K562 (cell line): ENCODE results near the gene TIMM23. TPM values are rescaled to one million over a fixed set of nuclear protein-coding genes. Genes with fewer than 3 reads are reported as not detected.
A peak's percentile ranks its signal among the peaks of the same experiment; 100 is the strongest.

Experiments used
- CCNT2 ChIP-seq: IDR thresholded peaks from 2 replicates; pipeline ENCODE4 v1.6.1; 2011; ENCODE audit warnings: borderline replicate concordance, low read depth, mild to moderate bottlenecking, moderate library complexity, mixed read lengths, low read length; ENCODE audit not compliant: insufficient read length; ENCODE audit errors: extremely low read depth
- E2F8 ChIP-seq: fragments of 450-650 bp; IDR thresholded peaks from 2 replicates; pipeline ENCODE4 v1.7.1; 2018; ENCODE audit warnings: mild to moderate bottlenecking, low read depth; ENCODE audit not compliant: partially characterized antibody
- MXI1 ChIP-seq: IDR thresholded peaks from 2 replicates; pipeline ENCODE4 v1.6.1; 2011; ENCODE audit warnings: low read depth, mild to moderate bottlenecking, improper control_type of control experiment, low read length
- POLR2B ChIP-seq: fragments of 450-650 bp; IDR thresholded peaks from 2 replicates; pipeline ENCODE4 v1.6.1; 2018; ENCODE audit warnings: low read depth; ENCODE audit not compliant: partially characterized antibody
- POU5F1 ChIP-seq: fragments of 150-350 bp; IDR thresholded peaks from 2 replicates; pipeline ENCODE4 v1.6.1; 2014; ENCODE audit warnings: borderline replicate concordance, low read length, low read depth, mild to moderate bottlenecking; ENCODE audit not compliant: partially characterized antibody
- PTTG1 ChIP-seq: fragments of 450-650 bp; IDR thresholded peaks from 2 replicates; pipeline ENCODE4 v1.6.1; 2016; ENCODE audit warnings: low read depth, mild to moderate bottlenecking, missing genetic modification characterization, missing compliant biosample characterization
- SIX5 ChIP-seq, 2 experiments: IDR thresholded peaks; 2 replicates each; pipeline ENCODE4 v1.6.1; 2011; ENCODE audit warnings: low read length in 2 of 2, borderline replicate concordance in 1 of 2, low read depth in 1 of 2, mild to moderate bottlenecking in 1 of 2, moderate library complexity in 1 of 2; ENCODE audit not compliant: insufficient read depth in 1 of 2
- SP1 ChIP-seq: sonication (generic); formaldehyde crosslinking; IDR thresholded peaks from 2 replicates; pipeline ENCODE4 v1.8.1; 2022; ENCODE audit warnings: mild to moderate bottlenecking, missing genetic modification reagents
- TRIM24 ChIP-seq, 2 experiments: fragments of 450-650 bp; IDR thresholded peaks; 2 replicates each; pipeline ENCODE4 v1.6.1; 2016
- TSC22D4 ChIP-seq: fragments of 450-650 bp; IDR thresholded peaks from 2 replicates; pipeline ENCODE4 v1.6.1; 2016; ENCODE audit warnings: missing genetic modification characterization, missing biosample characterization, control low read depth
- ZBTB2 ChIP-seq: fragments of 450-650 bp; IDR thresholded peaks from 2 replicates; pipeline ENCODE4 v1.6.1; 2016; ENCODE audit warnings: antibody characterized with exemption
- ZNF274 ChIP-seq: IDR thresholded peaks from 2 replicates; pipeline ENCODE4 v1.6.1; 2011; ENCODE audit warnings: low read depth, mild to moderate bottlenecking, low read length, moderate library complexity, borderline replicate concordance
- ZNF398 ChIP-seq: fragments of 250-450 bp; sonication (Bioruptor Pico); IDR thresholded peaks from 2 replicates; pipeline ENCODE4 v1.8.0; 2021; ENCODE audit warnings: moderate library complexity, mild to moderate bottlenecking, inconsistent platforms
- polyA plus RNA-seq, 8 experiments: library from polyadenylated mRNA; depleted of rRNA in 4 of 8; stranded (reverse) in 5 of 8; unstranded in 3 of 8; fragments of >200 nt; fragmentation: Nextera tagmentation in 2 of 8; fragmentation: Illumina TruSeq in 1 of 8; extraction: Ambion mirVana in 2 of 8; extraction: Trizol in 1 of 8; gene quantifications; 2 replicates each; pipeline versions ENCODE4 v1.2.1 to v1.2.3, GENCODE V29; 2011 to 2014; ENCODE audit warnings: inconsistent platforms in 1 of 8, missing spikeins in 1 of 8
- total RNA-seq, 7 experiments: library from RNA; depleted of rRNA in 6 of 7; stranded (reverse); fragments of >200 nt in 6 of 7; fragmentation: Illumina TruSeq in 2 of 7; extraction: Trizol in 2 of 7; gene quantifications; 2 replicates each; pipeline versions ENCODE4 v1.2.1 to v1.2.3, GENCODE V29; 2011 to 2021; ENCODE audit warnings: low replicate concordance in 1 of 7
- TF ChIP-seq, protein P1 (sequence below), 2 experiments: fragments of 450-650 bp; IDR thresholded peaks; 2 replicates each; pipeline ENCODE4 v1.6.1; 2016

Gene TIMM23
- total and polyA plus RNA-seq, 9 of the 15 experiments (the other 6 are each of a cell fraction or from before 2014, with no cell fraction given), result 148 to 280 (median 183) TPM

- TF ChIP-seq PTTG1 (no peak), CCNT2 (peak; percentile 96), TRIM24 (IDR thresholded peaks at IDR 0.05) (peak in 1 of 2 experiments; percentile 32; a peak in 1 of 4 replicates), SIX5 (IDR thresholded peaks at IDR 0.05; ENCODE audit: borderline replicate concordance in 1 of 2, insufficient read depth in 1 of 2, low read depth in 1 of 2, low read length in 2 of 2) (no peak), ZNF274 (no peak), TSC22D4 (no peak), SP1 (CRISPR knock-in tag) (peak; percentile 84), ZBTB2 (no peak), POU5F1 (no peak), MXI1 (peak; percentile 20; the same call in 1 of the 2 replicates), ZNF398 (CRISPR knock-in tag) (no peak), E2F8 (peak; percentile 33), POLR2B (peak; percentile 63)
- TF ChIP-seq, protein P1, sequence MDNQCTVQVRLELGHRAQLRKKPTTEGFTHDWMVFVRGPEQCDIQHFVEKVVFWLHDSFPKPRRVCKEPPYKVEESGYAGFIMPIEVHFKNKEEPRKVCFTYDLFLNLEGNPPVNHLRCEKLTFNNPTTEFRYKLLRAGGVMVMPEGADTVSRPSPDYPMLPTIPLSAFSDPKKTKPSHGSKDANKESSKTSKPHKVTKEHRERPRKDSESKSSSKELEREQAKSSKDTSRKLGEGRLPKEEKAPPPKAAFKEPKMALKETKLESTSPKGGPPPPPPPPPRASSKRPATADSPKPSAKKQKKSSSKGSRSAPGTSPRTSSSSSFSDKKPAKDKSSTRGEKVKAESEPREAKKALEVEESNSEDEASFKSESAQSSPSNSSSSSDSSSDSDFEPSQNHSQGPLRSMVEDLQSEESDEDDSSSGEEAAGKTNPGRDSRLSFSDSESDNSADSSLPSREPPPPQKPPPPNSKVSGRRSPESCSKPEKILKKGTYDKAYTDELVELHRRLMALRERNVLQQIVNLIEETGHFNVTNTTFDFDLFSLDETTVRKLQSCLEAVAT (IDR thresholded peaks at IDR 0.05), result peak in 1 of 2 experiments; percentile 57; a peak in 1 of 4 replicates
Observed at GRCh38 chr10:46022978-46023702, 50.9 kb downstream of the TIMM23 start (continued).
